H9 (cell line): ENCODE data around the gene CD59. TPM values are rescaled to one million over a fixed set of nuclear protein-coding genes. Genes with fewer than 3 reads are reported as not detected.
A peak's percentile ranks its signal among the peaks of the same experiment; 100 is the strongest.

Experiments used
- DNase-seq: peaks from one replicate; pipeline ENCODE4 v3.0.0-alpha.2; 2017
- H2AFZ ChIP-seq: one replicate; pipeline ENCODE4 v1.6.1; 2013; ENCODE audit warnings: mild to moderate bottlenecking, low read length, control low read depth, moderate library complexity
- H2AK5ac ChIP-seq: 2 replicates; pipeline ENCODE4 v1.6.1; 2013; ENCODE audit warnings: low read length, control low read depth, mixed read lengths; ENCODE audit not compliant: insufficient read length
- H2BK120ac ChIP-seq: one replicate; pipeline ENCODE4 v1.6.1; 2013; ENCODE audit warnings: low read depth, mild to moderate bottlenecking, low read length, control low read depth, inconsistent platforms; ENCODE audit not compliant: poor library complexity, severe bottlenecking
- H2BK12ac ChIP-seq: 2 replicates; pipeline ENCODE4 v1.6.1; 2013; ENCODE audit warnings: low read length, control low read depth, mixed read lengths, low read depth; ENCODE audit not compliant: insufficient read length
- H2BK15ac ChIP-seq: 2 replicates; pipeline ENCODE4 v1.6.1; 2013; ENCODE audit warnings: low read depth, low read length, control low read depth
- H2BK20ac ChIP-seq: one replicate; pipeline ENCODE4 v1.6.1; 2013; ENCODE audit warnings: low read depth, mild to moderate bottlenecking, low read length, control low read depth, inconsistent platforms; ENCODE audit not compliant: poor library complexity, severe bottlenecking
- H2BK5ac ChIP-seq: 2 replicates; pipeline ENCODE4 v1.6.1; 2013; ENCODE audit warnings: low read length, control low read depth, mixed read lengths; ENCODE audit not compliant: insufficient read length
- H3K14ac ChIP-seq: 2 replicates; pipeline ENCODE4 v1.6.1; 2013; ENCODE audit warnings: low read length, control low read depth; ENCODE audit not compliant: insufficient read depth
- H3K18ac ChIP-seq: 2 replicates; pipeline ENCODE4 v1.6.1; 2013; ENCODE audit warnings: low read depth, mild to moderate bottlenecking, mixed read lengths, low read length, control low read depth; ENCODE audit not compliant: insufficient read length
- H3K23ac ChIP-seq: 2 replicates; pipeline ENCODE4 v1.6.1; 2013; ENCODE audit warnings: low read length, control low read depth, mixed read lengths, low read depth; ENCODE audit not compliant: insufficient read length
- H3K23me2 ChIP-seq: 2 replicates; pipeline ENCODE4 v1.6.1; 2013; ENCODE audit warnings: low read depth, mild to moderate bottlenecking, mixed read lengths, low read length, control low read depth; ENCODE audit not compliant: insufficient read length, poor library complexity, severe bottlenecking
- H3K27ac ChIP-seq: 2 replicates; pipeline ENCODE4 v1.5.1; 2013; ENCODE audit warnings: low read length, control low read depth, mixed read lengths, low read depth; ENCODE audit not compliant: insufficient read length
- H3K27me3 ChIP-seq: 2 replicates; pipeline ENCODE4 v1.6.1; 2013; ENCODE audit warnings: low read length, control low read depth, inconsistent platforms; ENCODE audit not compliant: insufficient read depth
- H3K4ac ChIP-seq: 2 replicates; pipeline ENCODE4 v1.6.1; 2013; ENCODE audit warnings: low read depth, mild to moderate bottlenecking, control low read depth, inconsistent platforms, low read length, moderate library complexity
- H3K4me1 ChIP-seq: 2 replicates; pipeline ENCODE4 v1.6.1; 2013; ENCODE audit warnings: low read length, control low read depth, inconsistent platforms; ENCODE audit not compliant: insufficient read depth
- H3K4me2 ChIP-seq: 2 replicates; pipeline ENCODE4 v1.6.1; 2013; ENCODE audit warnings: low read length, control low read depth, mixed read lengths; ENCODE audit not compliant: insufficient read length, insufficient read depth
- H3K56ac ChIP-seq: 2 replicates; pipeline ENCODE4 v1.6.1; 2013; ENCODE audit warnings: low read depth, mild to moderate bottlenecking, mixed read lengths, low read length, control low read depth; ENCODE audit not compliant: insufficient read length
- H3K79me1 ChIP-seq: 2 replicates; pipeline ENCODE4 v1.6.1; 2013; ENCODE audit warnings: low read depth, mild to moderate bottlenecking, moderate library complexity, low read length, control low read depth, inconsistent platforms; ENCODE audit not compliant: insufficient read depth, poor library complexity, severe bottlenecking
- H3K79me2 ChIP-seq: 2 replicates; pipeline ENCODE4 v1.6.1; 2013; ENCODE audit warnings: low read length, control low read depth, inconsistent platforms; ENCODE audit not compliant: insufficient read depth
- H3K9ac ChIP-seq: 2 replicates; pipeline ENCODE4 v1.6.1; 2013; ENCODE audit warnings: low read length, control low read depth, mixed read lengths; ENCODE audit not compliant: insufficient read length; ENCODE audit errors: extremely low read depth
- H3K9me3 ChIP-seq: one replicate; pipeline ENCODE4 v1.6.1; 2013; ENCODE audit warnings: low read depth, low read length, inconsistent platforms; ENCODE audit not compliant: control insufficient read depth
- H3T11ph ChIP-seq: one replicate; pipeline ENCODE4 v1.6.1; 2013; ENCODE audit warnings: mild to moderate bottlenecking, low read length, control low read depth, inconsistent platforms
- H4K20me1 ChIP-seq: one replicate; pipeline ENCODE4 v1.6.1; 2013; ENCODE audit not compliant: control insufficient read depth, insufficient read length, insufficient read depth
- H4K5ac ChIP-seq: 2 replicates; pipeline ENCODE4 v1.6.1; 2013; ENCODE audit warnings: low read depth, mild to moderate bottlenecking, mixed read lengths, low read length, control low read depth; ENCODE audit not compliant: insufficient read length
- H4K8ac ChIP-seq: replicated peaks from 2 replicates; pipeline ENCODE4 v1.6.1; 2013; ENCODE audit warnings: low read length, control low read depth, mixed read lengths, low read depth; ENCODE audit not compliant: insufficient read length
- H4K91ac ChIP-seq: 2 replicates; pipeline ENCODE4 v1.6.1; 2013; ENCODE audit warnings: low read depth, mild to moderate bottlenecking, moderate library complexity, mixed read lengths, low read length, control low read depth; ENCODE audit not compliant: insufficient read length
- H3K27ac Mint-ChIP-seq, 3 experiments: 2 replicates in 2 of 3; 3 replicates in 1 of 3; pipeline ENCODE4 v1.8.0; 2020 to 2021; ENCODE audit warnings: mixed read lengths in 3 of 3, mild to moderate bottlenecking in 1 of 3, moderate library complexity in 1 of 3
- H3K27me3 Mint-ChIP-seq: 2 replicates; pipeline ENCODE4 v1.8.0; 2021; ENCODE audit warnings: low read depth, mild to moderate bottlenecking, moderate library complexity, mixed read lengths
- H3K36me3 Mint-ChIP-seq, 3 experiments: 2 replicates in 2 of 3; 3 replicates in 1 of 3; pipeline ENCODE4 v1.8.0; 2020 to 2021; ENCODE audit warnings: low read depth in 3 of 3, mixed read lengths in 3 of 3; ENCODE audit not compliant: insufficient read depth in 1 of 3
- H3K4me1 Mint-ChIP-seq, 2 experiments: 2 replicates each; pipeline ENCODE4 v1.8.0; 2020; ENCODE audit warnings: mixed read lengths in 2 of 2
- H3K4me3 Mint-ChIP-seq, 2 experiments: 2 replicates in 1 of 2; 3 replicates in 1 of 2; pipeline ENCODE4 v1.8.0; 2020 to 2021; ENCODE audit warnings: mild to moderate bottlenecking in 2 of 2, mixed read lengths in 2 of 2, moderate library complexity in 1 of 2
- H3K9me3 Mint-ChIP-seq, 2 experiments: 2 replicates in 1 of 2; 3 replicates in 1 of 2; pipeline ENCODE4 v1.8.0; 2020; ENCODE audit warnings: mild to moderate bottlenecking in 2 of 2, mixed read lengths in 2 of 2, moderate library complexity in 1 of 2
- CTCF ChIP-seq: fragments of 200-600 bp; sonication (generic); conservative IDR thresholded peaks from 3 replicates; pipeline ENCODE4 v1.8.0; 2021; ENCODE audit warnings: antibody characterized with exemption, mild to moderate bottlenecking
- WGBS: extraction: QIAGEN DNeasy Blood & Tissue Kit; methylation state at CpG from one replicate; pipeline ENCODE4 v1.1.7; 2013; ENCODE audit warnings: missing lambda C conversion rate, low lambda C conversion rate, mixed read lengths; ENCODE audit not compliant: insufficient read length; ENCODE audit errors: extremely low coverage; 5-methylcytosine and 5-hydroxymethylcytosine counted together
- long read RNA-seq: library from polyadenylated mRNA; unstranded; transcript quantifications from one replicate; pipeline ENCODE4 v2.0.0, GENCODE V29; 2020
- total RNA-seq: library from RNA; stranded (reverse); gene quantifications from 2 replicates; pipeline ENCODE4 v1.2.1, GENCODE V29; 2021

The CD59 gene
- 91.5 and 93.2 TPM in 2 replicates for total RNA-seq
- long read RNA-seq, full-length matches to known transcripts, result 228 of 255 reads
- long read RNA-seq, partial matches to known transcripts, result 7 of 255 reads
- long read RNA-seq, other reads (novel, unspliced or antisense), result 20 of 255 reads

GRCh38 chr11:33736148-33736812 lies at the start of gene CD59:
Gene CD59, minus strand, starts transcription at chr11:33736423. Its CDS starts 13,978 bp downstream, at chr11:33722445.
- Histone ChIP-seq H2AK5ac (no peak within 1 kb of the TSS), H3K9me3 (no peaks in the 10 kb centered on the region), H2BK120ac (no peak within 1 kb of the TSS), H3K4me1 (no peaks in the 10 kb centered on the region), H3K79me2 (no peaks in the 10 kb centered on the region; the same call in 1 of the 2 replicates), H4K8ac (no peak within 1 kb of the TSS), H3T11ph (no peak within 1 kb of the TSS), H3K14ac (peak within 1 kb of the TSS; percentile 26; the same call in 1 of the 2 replicates), H3K4me2 (peak within 1 kb of the TSS; percentile 52), H2BK12ac (no peak within 1 kb of the TSS), H3K23me2 (no peaks in the 10 kb centered on the region), H3K27me3 (no peaks in the 10 kb centered on the region; the same call in 1 of the 2 replicates), H3K4ac (no peak within 1 kb of the TSS), H4K5ac (no peak within 1 kb of the TSS), H4K20me1 (no peaks in the 10 kb centered on the region), H3K18ac (peak within 1 kb of the TSS; percentile 68), H2AFZ (peak within 1 kb of the TSS; percentile 9), H3K79me1 (peaks cover 3% of the 10 kb centered on the region), H3K9ac (peak within 1 kb of the TSS; percentile 64), H2BK15ac (no peak within 1 kb of the TSS), H3K56ac (no peak within 1 kb of the TSS), H3K27ac (no peak within 1 kb of the TSS), H4K91ac (no peak within 1 kb of the TSS), H2BK20ac (no peak within 1 kb of the TSS), H2BK5ac (no peak within 1 kb of the TSS), H3K23ac (no peak within 1 kb of the TSS)
- H3K36me3 Mint-ChIP-seq, result peaks cover 0 to 6% (median 3%) of the 10 kb centered on the region in 3 experiments; a peak in 4 of 7 replicates
- peak within 1 kb of the TSS; percentile 83 to 91 for H3K4me3 Mint-ChIP-seq
- no CpG with 5 or more reads among the region's 48 CpGs for WGBS
- peaks cover 25 to 28% of the 10 kb centered on the region in 2 experiments for H3K4me1 Mint-ChIP-seq
- H3K27ac Mint-ChIP-seq, result peak within 1 kb of the TSS; percentile 5 to 92 (median 6); a peak in 5 of 7 replicates
- H3K9me3 Mint-ChIP-seq, result no peaks in the 10 kb centered on the region; a peak in 1 of 5 replicates
- TF ChIP-seq CTCF, result 0 out of 3 replicates have a peak, but pooled peaks have one; percentile 11
- peak; percentile 97 for DNase-seq
- peaks cover 6% of the 10 kb centered on the region for H3K27me3 Mint-ChIP-seq
